HEK293T (cell line): ENCODE results near the gene INO80E.

Experiments
- CTCF ChIA-PET: fragments of 350-600 bp; formaldehyde crosslinking; extraction: SDS; loops from one replicate; lab custom pipeline; 2021; ENCODE audit warnings: antibody characterized with exemption, inconsistent platforms; lab: Yijun Ruan, JAX
- POLR2A ChIA-PET: fragments of 350-600 bp; formaldehyde crosslinking; extraction: SDS; loops from one replicate; lab custom pipeline; 2020; ENCODE audit warnings: antibody characterized with exemption, inconsistent platforms; lab: Yijun Ruan, JAX
- DNase-seq: peaks from one replicate; pipeline ENCODE4 v3.0.0; 2012; ENCODE audit warnings: mixed read lengths; ENCODE audit errors: extremely low spot score
- ARNT ChIP-seq: fragments of 450-650 bp; IDR thresholded peaks from 2 replicates; pipeline ENCODE4 v1.6.1; 2017; ENCODE audit warnings: mild to moderate bottlenecking
- BHLHE40 ChIP-seq: fragments of 450-650 bp; IDR thresholded peaks from 2 replicates; pipeline ENCODE4 v1.6.1; 2016; ENCODE audit warnings: mild to moderate bottlenecking, moderate library complexity, borderline replicate concordance
- CTBP1 ChIP-seq: fragments of 450-650 bp; IDR thresholded peaks from 2 replicates; pipeline ENCODE4 v1.6.1; 2016; ENCODE audit warnings: borderline replicate concordance
- ELF4 ChIP-seq: fragments of 450-650 bp; IDR thresholded peaks from 2 replicates; pipeline ENCODE4 v1.6.1; 2017; ENCODE audit warnings: antibody characterized with exemption
- FOXA1 ChIP-seq: fragments of 450-650 bp; IDR thresholded peaks from 2 replicates; pipeline ENCODE4 v1.6.1; 2016; ENCODE audit warnings: mild to moderate bottlenecking
- FOXK2 ChIP-seq: fragments of 450-650 bp; IDR thresholded peaks from 2 replicates; pipeline ENCODE4 v1.6.1; 2016; ENCODE audit warnings: mild to moderate bottlenecking
- FOXM1 ChIP-seq: fragments of 450-650 bp; IDR thresholded peaks from 2 replicates; pipeline ENCODE4 v1.6.1; 2017; ENCODE audit warnings: mild to moderate bottlenecking, borderline replicate concordance
- HDGF ChIP-seq: fragments of 450-650 bp; IDR thresholded peaks from 2 replicates; pipeline ENCODE4 v1.6.1; 2017; ENCODE audit warnings: antibody characterized with exemption, borderline replicate concordance
- L3MBTL2 ChIP-seq: fragments of 450-650 bp; conservative IDR thresholded peaks from 2 replicates; pipeline ENCODE4 v1.6.1; 2016; ENCODE audit warnings: mild to moderate bottlenecking
- LEF1 ChIP-seq: fragments of 450-650 bp; IDR thresholded peaks from 2 replicates; pipeline ENCODE4 v1.6.1; 2017; ENCODE audit warnings: mild to moderate bottlenecking, borderline replicate concordance
- NFRKB ChIP-seq: fragments of 450-650 bp; IDR thresholded peaks from 2 replicates; pipeline ENCODE4 v1.6.1; 2016; ENCODE audit warnings: mild to moderate bottlenecking, moderate library complexity
- SP1 ChIP-seq: fragments of 450-650 bp; IDR thresholded peaks from 2 replicates; pipeline ENCODE4 v1.6.1; 2017
- SUZ12 ChIP-seq: fragments of 450-650 bp; IDR thresholded peaks from 2 replicates; pipeline ENCODE4 v1.6.1; 2016; ENCODE audit warnings: mild to moderate bottlenecking
- TARDBP ChIP-seq: fragments of 450-650 bp; IDR thresholded peaks from 2 replicates; pipeline ENCODE4 v1.6.1; 2016
- ZNF384 ChIP-seq: fragments of 450-650 bp; IDR thresholded peaks from 2 replicates; pipeline ENCODE4 v1.6.1; 2016
- TF ChIP-seq, protein P1 (sequence below): fragments of 450-650 bp; IDR thresholded peaks from 2 replicates; pipeline ENCODE4 v1.6.1; 2016

INO80E gene

DNA sequence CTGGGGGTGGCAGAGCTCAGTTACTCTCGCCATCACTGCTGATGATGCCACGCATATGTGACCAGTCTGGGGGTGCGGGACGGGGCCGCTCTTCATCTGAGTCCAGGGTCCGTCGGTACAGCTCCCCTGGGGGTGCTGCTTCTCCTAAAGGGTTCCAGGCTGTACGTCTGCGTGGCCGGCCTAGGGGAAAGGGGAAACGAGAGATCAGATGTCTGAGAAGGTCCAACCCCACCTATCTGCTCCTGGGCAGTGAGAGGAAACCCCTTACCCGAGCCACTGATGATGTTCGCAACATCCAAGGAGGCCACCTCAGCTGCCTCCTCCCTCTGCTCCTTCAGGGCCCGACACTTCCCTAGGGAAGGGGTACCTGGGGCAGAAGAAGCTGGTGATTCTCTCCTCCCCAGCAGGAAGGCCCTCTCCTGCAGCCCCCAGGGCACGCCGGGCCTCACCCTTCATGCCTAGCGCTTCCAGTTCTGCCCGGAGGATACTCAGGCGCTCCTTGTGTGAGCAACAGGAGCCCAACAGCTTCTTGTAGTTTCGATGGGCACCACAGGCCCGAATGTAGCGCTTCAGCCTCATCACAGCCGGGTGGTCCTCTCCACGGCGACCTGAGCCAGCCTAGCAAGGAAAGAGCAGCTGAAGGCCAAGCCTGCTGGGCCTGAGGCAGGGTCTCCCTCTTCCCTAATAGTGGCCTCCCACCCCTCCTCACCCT, 2.7 kb upstream of the INO80E start:
- ChIA-PET POLR2A (interaction anchor here (0.9 to 5.9 kb wide), 11 partner anchors 9 to 132 kb away, joined by 3 to 74 read pairs (median 4); partner anchors contain the start of genes KCTD13, SEZ6L2, TAOK2 and TMEM219), CTCF (interaction anchor here (0.7 to 2.6 kb wide), 4 partner anchors 18 to 50 kb away, joined by 3 to 7 read pairs (median 4); no protein-coding TSS in a partner anchor)
- no peak for DNase-seq
- no peak for TF ChIP-seq BHLHE40
- TF ChIP-seq FOXK2, result no peak
- TF ChIP-seq ELF4, result peak; percentile 5; the same call in 1 of the 2 replicates
- no peak for TF ChIP-seq LEF1
- no peak for TF ChIP-seq FOXA1

- no peak for DNase-seq
- TF ChIP-seq HDGF, result no peak
- TF ChIP-seq ZNF384, result no peak
- TF ChIP-seq, protein P1, sequence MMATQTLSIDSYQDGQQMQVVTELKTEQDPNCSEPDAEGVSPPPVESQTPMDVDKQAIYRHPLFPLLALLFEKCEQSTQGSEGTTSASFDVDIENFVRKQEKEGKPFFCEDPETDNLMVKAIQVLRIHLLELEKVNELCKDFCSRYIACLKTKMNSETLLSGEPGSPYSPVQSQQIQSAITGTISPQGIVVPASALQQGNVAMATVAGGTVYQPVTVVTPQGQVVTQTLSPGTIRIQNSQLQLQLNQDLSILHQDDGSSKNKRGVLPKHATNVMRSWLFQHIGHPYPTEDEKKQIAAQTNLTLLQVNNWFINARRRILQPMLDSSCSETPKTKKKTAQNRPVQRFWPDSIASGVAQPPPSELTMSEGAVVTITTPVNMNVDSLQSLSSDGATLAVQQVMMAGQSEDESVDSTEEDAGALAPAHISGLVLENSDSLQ, result no peak
- no peak for TF ChIP-seq TARDBP
- no peak for TF ChIP-seq NFRKB
- TF ChIP-seq SUZ12, result no peak
- no peak for TF ChIP-seq FOXM1
- TF ChIP-seq LEF1, result no peak
- TF ChIP-seq FOXA1, result no peak
- TF ChIP-seq L3MBTL2, result no peak
- no peak for TF ChIP-seq ARNT
- no peak for TF ChIP-seq CTBP1
- no peak for TF ChIP-seq SP1
- no peak for TF ChIP-seq ELF4
- TF ChIP-seq BHLHE40, result no peak
- POLR2A ChIA-PET, result interaction anchor here (0.9 to 5.9 kb wide), 12 partner anchors 8 to 541 kb away, joined by 3 to 74 read pairs (median 4); partner anchors contain the start of genes KCTD13, SEZ6L2, TAOK2 and ZNF747
- CTCF ChIA-PET, result interaction anchor here (0.7 to 2.6 kb wide), 3 partner anchors 21 to 50 kb away, joined by 3 to 7 read pairs (median 4); no protein-coding TSS in a partner anchor
Observed at GRCh38 chr16:29993903-29994599, 2.0 kb upstream of the INO80E start.

DNA sequence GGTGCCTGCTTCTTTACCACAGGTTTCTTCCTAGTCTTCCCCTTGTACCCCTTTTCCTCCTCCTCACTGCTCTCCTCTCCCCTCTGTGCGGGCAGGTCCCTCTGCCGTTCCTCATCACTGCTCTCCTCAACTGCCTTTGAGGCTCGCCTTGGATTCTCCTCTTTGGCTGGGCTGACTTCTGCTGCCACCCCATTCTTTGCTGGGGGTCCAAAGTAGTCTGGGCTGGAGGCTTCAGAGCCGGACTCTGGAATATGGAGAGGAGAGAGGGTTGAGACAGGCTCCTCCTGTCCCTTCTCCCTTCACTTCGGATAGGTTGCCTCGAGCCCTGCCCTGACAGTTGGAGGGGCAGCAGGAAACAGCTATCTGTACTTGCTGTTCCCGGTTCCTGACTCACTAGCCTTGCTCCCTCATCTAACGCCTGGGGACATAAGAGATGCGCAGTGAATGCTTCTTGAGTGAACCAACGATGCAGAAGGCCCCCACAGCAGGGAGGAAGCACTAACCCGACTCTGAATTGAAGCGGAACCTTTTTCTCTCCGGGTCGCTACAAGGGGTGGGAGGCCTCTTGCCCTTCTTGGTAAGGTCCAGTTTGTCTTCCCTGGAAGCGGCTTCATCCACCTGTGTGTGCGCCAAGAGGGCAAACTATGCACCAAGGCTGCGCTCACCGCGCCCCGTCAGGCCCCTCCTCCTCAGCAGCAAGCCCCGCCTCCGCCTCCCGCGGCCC, 1.3 kb upstream of the INO80E start:
- TF ChIP-seq ARNT, result no peak
- TF ChIP-seq CTBP1, result no peak
- TF ChIP-seq LEF1, result no peak
- 0 out of 2 replicates have a peak, but pooled peaks have one; percentile 33 for TF ChIP-seq HDGF
- POLR2A ChIA-PET, result interaction anchor here (0.6 to 5.9 kb wide), 24 partner anchors 8 to 901 kb away, joined by 3 to 74 read pairs (median 4); partner anchors contain the start of genes ASPHD1, C16orf92, KCTD13 and SEZ6L2
- CTCF ChIA-PET, result interaction anchor here (0.7 to 2.6 kb wide), 3 partner anchors 33 to 179 kb away, joined by 3 to 7 read pairs (median 4); partner anchors contain the start of gene PAGR1
- peak; percentile 79 for DNase-seq

- POLR2A ChIA-PET, result interaction anchor here (0.6 to 5.9 kb wide), 22 partner anchors 9 to 900 kb away, joined by 3 to 74 read pairs (median 4); partner anchors contain the start of genes ASPHD1, C16orf92, KCTD13 and SEZ6L2
Observed at GRCh38 chr16:29995324-29995910, 624 bp upstream of the INO80E start, which contains the start of gene HIRIP3. HIRIP3 (minus strand) TSS chr16:29995617; CDS start chr16:29995605, 12 bp downstream.

GRCh38 chr16:29996766-29997250, 767 bp downstream of the INO80E start:
- ChIA-PET CTCF (interaction anchor here (0.5 kb wide), 1 partner anchor 599 kb away, joined by 3 read pairs; no protein-coding TSS in a partner anchor), POLR2A (interaction anchor here (0.9 to 1.2 kb wide), 4 partner anchors 10 to 53 kb away, joined by 3 to 5 read pairs (median 3); partner anchors contain the start of genes DOC2A and TAOK2)
- DNase-seq, result no peak
- TF ChIP-seq ZNF384 (no peak), L3MBTL2 (peak; percentile 49)
- TF ChIP-seq, protein P1, result no peak

More at GRCh38 chr16:29995324-29995910, 624 bp upstream of the INO80E start, which contains the start of gene HIRIP3:
- TF ChIP-seq L3MBTL2, result peak; percentile 100
- TF ChIP-seq HDGF, result no peak
- TF ChIP-seq FOXA1, result no peak
- TF ChIP-seq FOXK2, result no peak
- no peak for TF ChIP-seq SUZ12
- no peak for TF ChIP-seq FOXM1
- 0 out of 2 replicates have a peak, but pooled peaks have one; percentile 92 for TF ChIP-seq NFRKB
- TF ChIP-seq ARNT, result no peak
- TF ChIP-seq BHLHE40, result no peak
- no peak for TF ChIP-seq CTBP1
- no peak for TF ChIP-seq TARDBP
- no peak for TF ChIP-seq ZNF384
- TF ChIP-seq LEF1, result no peak
- TF ChIP-seq SP1, result no peak
- TF ChIP-seq ELF4, result no peak
- TF ChIP-seq, protein P1, result peak; percentile 91
- CTCF ChIA-PET, result interaction anchor here (0.5 to 2.6 kb wide), 3 partner anchors 9 to 180 kb away, joined by 3 to 7 read pairs (median 3); partner anchors contain the start of gene PAGR1
- peak; percentile 96 for DNase-seq
